Measurements from ENCODE around the gene CATSPERE.

CATSPERE gene

DNA sequence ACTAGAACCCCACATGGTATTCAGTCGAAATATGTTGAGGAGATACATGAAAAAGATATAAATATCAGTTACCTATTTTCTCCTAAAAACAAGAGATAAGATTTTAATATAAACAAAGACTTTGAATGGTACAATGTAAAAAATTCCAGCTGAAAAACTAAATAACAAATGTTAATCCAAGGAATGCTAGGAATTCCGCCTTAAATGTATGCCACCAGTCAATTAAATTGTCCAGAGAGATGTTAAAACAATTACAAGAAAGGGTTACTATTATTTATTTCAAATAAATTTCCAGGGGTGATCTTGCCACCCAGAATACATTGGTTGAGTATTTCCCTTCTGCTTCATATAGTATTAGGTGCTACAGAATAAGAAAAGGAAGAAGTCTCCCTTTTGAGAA lies 13.5 kb upstream of the CATSPERE start:
- TF ChIP-seq, protein P1, sequence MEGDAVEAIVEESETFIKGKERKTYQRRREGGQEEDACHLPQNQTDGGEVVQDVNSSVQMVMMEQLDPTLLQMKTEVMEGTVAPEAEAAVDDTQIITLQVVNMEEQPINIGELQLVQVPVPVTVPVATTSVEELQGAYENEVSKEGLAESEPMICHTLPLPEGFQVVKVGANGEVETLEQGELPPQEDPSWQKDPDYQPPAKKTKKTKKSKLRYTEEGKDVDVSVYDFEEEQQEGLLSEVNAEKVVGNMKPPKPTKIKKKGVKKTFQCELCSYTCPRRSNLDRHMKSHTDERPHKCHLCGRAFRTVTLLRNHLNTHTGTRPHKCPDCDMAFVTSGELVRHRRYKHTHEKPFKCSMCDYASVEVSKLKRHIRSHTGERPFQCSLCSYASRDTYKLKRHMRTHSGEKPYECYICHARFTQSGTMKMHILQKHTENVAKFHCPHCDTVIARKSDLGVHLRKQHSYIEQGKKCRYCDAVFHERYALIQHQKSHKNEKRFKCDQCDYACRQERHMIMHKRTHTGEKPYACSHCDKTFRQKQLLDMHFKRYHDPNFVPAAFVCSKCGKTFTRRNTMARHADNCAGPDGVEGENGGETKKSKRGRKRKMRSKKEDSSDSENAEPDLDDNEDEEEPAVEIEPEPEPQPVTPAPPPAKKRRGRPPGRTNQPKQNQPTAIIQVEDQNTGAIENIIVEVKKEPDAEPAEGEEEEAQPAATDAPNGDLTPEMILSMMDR (IDR thresholded peaks at IDR 0.05; ENCODE audit: low read depth, low read length, missing control alignments) = no peak
- H3K4me3 ChIP-seq (ENCODE audit: low read depth, low read length) = no peak overlapping the region
- DNase-seq (ENCODE audit: low read depth) = no peak

DNA sequence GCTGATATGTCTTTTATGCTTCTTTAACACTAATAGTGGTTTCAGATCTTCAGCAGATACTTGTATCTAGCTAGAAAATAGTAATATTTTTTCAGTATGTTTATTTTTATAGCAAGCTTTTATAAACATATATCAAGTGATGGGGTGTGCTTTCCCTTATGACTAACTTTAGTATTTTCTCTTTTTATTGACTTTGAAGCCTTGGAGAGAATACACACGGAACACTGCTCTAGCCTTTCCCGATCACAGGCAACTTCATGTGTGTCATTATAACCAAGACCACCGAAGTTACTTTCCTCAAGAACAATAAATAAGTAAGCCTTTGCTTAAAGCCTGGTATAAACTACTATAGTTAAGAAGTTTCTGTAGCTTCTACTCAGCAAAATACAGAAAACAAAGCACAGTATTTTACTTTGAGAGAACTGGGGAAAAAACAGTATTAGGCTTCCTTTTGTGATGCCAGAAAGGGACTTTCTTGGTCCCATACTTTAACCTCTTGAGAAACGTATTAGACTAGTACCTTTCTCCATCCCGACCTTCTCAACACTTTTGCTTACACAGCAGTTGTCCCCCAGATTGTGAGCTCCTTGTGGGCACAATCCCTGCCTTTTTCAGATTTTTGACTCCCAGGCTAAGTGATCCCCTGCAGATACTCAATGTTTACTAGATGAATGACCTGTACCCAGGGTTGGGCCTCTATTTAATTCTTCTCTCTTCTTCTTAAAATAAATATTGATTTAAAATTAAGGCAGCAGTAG lies 12.6 kb upstream of the CATSPERE start:
- no peak for DNase-seq (ENCODE audit: low read depth)
- TF ChIP-seq, protein P1 (IDR thresholded peaks at IDR 0.05; ENCODE audit: low read depth, low read length, missing control alignments) = no peak
- no peak overlapping the region for H3K4me3 ChIP-seq (ENCODE audit: low read depth, low read length)

DNA sequence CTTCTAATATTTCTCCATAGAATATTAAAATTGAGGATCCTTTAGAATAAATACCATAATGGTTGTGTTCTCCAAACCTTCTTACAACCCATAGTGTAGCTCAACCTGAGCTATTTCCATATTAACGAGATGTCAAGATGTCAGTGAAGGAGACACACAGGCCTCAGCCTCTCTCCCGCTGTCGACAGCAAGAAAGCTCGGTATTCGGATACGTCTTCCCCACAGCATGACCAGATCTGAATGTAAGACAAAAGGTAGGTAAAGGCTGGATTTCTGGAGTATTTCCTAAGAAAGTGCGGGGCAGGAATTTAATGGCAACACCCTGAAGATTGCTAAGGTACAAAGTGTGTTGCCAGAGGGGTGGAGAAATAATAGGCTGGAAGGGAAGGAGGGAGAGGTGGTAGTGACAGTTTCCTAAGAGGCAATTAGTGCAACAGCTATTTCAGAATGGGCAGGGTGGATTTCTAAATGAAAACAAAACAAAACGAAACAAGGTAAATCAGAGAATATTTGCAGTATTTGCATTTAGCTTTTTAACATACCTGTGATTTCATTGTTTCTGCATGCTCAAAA lies 11.1 kb upstream of the CATSPERE start:
- TF ChIP-seq, protein P1 (IDR thresholded peaks at IDR 0.05; ENCODE audit: low read depth, low read length, missing control alignments) = no peak
- no peak for DNase-seq (ENCODE audit: low read depth)
- H3K4me3 ChIP-seq (ENCODE audit: low read depth, low read length) = peak overlapping the region; percentile 98

DNA sequence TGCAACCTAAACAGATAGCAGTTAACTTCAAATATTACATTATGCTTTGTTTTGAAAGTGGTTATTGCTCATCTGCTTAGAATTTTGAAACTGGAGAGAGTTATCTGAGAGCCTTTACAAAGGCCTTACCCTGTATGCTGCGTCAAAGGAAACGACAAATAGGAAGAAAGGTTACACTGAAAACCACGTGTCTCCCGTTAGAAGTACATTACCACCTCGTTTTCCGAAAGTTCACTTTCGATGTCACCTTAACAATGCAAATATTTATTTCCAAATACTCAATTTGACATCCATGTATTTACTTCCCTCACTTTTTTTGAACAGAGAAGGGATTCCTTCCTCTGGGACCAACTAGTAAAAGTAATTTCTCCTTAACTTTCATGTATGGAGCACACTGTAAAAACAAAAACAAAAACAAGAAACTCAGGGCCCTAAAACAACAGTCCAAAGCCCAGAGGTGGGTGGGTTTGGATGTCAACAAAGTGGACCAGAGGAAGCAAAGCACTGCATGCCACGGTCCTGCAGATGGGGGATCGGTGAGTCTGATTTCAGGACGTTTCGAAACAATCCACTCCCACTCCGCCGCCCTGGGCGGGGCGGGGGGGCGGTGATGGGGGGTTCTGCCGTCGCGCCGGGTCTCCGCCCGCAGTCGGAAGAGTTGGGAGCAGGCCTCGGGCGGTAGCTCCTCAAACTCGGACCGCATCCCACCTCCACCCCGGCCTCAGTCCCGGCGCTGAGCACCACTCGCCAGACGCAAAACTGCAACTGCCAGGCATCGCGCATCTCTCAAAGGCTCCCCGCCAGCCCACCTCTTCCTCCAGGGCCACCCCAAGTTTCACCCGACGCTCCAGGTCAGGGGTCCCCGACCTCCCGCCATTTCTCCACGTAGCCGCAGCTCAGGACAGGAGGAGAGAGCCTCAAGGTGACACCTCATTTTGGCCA lies 10.2 kb upstream of the CATSPERE start:
- H3K4me3 ChIP-seq (ENCODE audit: low read depth, low read length) = peak overlapping the region; percentile 98
- TF ChIP-seq, protein P1 (IDR thresholded peaks at IDR 0.05; ENCODE audit: low read depth, low read length, missing control alignments) = no peak
- DNase-seq (ENCODE audit: low read depth) = no peak

DNA sequence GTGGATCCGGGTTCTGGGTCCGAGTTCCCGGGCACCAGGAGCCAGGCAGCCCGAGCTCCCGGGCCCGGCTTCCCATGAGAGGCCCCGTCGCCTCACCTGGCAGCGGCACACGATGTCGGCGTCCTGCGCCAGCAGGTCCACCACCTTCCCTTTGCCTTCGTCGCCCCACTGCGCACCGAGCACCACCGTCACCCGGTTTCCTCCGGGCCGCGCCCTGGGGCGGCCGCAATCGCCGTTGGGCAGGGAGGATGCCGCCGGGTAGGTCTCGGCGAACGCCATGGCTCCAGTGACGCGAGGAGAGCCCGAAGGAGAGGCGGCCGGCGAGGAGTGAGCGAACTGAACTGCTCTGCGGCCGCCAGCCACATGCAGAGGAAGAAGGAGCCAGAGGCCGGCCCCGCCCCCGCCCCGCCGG lies 9.5 kb upstream of the CATSPERE start, which contains the start of gene ADSS2:
TSS of gene ADSS2 (minus strand) at position 371 of the 412 bp plus-strand sequence. CDS start at position 279, 92 bp downstream.
- DNase-seq (ENCODE audit: low read depth) = no peak
- H3K4me3 ChIP-seq (ENCODE audit: low read depth, low read length) = peak within 1 kb of the TSS; percentile 98
- TF ChIP-seq, protein P1 (IDR thresholded peaks at IDR 0.05; ENCODE audit: low read depth, low read length, missing control alignments) = no peak

DNA sequence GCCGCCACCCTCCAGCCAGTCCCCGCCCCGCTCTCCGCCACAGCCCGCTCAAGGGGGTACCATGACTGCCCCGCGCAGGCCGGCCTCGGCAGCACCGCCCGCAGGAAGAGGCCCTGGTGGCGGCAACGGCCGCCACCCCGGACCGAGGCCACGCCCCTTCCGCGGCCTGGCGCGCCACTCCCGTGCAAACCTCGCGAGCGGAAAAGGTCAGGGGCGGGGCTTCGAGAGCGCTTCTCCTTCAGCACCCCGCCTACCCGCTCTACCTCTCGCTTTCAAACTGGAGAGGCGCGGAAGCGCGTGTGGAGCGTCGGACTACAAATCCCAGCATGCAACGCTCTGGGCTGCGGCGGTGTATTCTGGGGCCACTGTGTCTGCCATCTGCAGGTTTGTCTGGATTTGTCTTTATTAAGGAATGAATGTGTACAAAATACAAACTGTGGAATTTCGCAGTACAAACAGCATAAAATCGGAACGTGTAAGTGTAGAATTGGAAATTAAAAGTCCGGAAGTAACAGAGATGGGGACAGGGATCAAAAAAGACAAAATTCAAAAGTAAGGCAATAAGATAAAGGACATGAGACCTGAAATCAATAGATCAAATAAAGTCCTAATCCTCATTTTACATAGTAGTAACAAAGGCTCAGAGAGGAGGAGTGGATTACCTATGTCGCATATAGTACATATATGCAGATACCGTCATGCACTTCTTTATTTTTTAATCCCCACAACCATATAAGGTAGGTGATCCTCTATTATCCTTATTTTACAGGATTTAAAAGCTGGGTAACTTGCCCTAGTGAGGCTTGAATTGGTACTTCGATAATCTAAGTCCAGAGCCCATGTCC lies 8.9 kb upstream of the CATSPERE start:
- H3K4me3 ChIP-seq (ENCODE audit: low read depth, low read length) = peak overlapping the region; percentile 98
- TF ChIP-seq, protein P1 (IDR thresholded peaks at IDR 0.05; ENCODE audit: low read depth, low read length, missing control alignments) = peak; percentile 41
- peak; percentile 99 for DNase-seq (ENCODE audit: low read depth)

Data from GM12864 (cell line).